GM23338 (cell line): ENCODE measurements around the gene OAT.

Source experiments
- CTCF ChIP-seq, 2 experiments: fragments of 200-600 bp in 1 of 2; sonication (generic) in 1 of 2; conservative IDR thresholded peaks; 2 replicates each; pipeline versions ENCODE4 v1.5.1 to v1.6.1; 2016 to 2017; ENCODE audit warnings: antibody characterized with exemption in 2 of 2, low read depth in 2 of 2, mild to moderate bottlenecking in 2 of 2, moderate library complexity in 1 of 2
- POLR2AphosphoS5 ChIP-seq: IDR thresholded peaks from 2 replicates; pipeline ENCODE4 v1.6.1; 2016; ENCODE audit warnings: antibody characterized with exemption, low read depth

GRCh38 chr10:124392626-124393342, 25.9 kb downstream of the OAT start:
- TF ChIP-seq CTCF (conservative IDR thresholded peaks at IDR 0.05; ENCODE audit: low read depth in 2 of 2) (no peak), POLR2AphosphoS5 (no peak)
